ENCODE measurements around the gene LIPG. TPM values are rescaled to one million over a fixed set of nuclear protein-coding genes. Genes with fewer than 3 reads are reported as not detected.

The LIPG gene
- total RNA-seq, 1 experiment from 2014 or later = 6.8 TPM

DNA sequence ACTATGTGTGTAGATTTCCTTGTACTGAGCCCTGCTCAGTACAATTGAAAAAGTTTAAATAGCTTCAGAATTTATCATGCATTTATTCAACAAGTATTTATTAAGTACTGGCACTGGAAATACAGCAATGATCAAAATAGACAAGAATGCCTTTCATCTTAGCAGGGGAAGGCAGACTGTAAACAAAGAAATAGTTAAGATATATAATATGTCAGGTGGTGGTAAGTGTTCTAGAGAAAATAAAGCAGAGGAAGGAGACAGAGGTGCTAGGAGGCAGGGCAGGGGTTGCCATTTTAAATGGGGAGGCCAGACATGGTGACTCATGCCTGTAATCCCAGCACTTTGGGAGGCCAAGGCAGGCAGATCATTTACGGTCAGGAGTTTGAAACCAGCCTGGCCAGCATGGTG lies 13.6 kb upstream of the LIPG start (continued):
- TF ChIP-seq, protein P1, sequence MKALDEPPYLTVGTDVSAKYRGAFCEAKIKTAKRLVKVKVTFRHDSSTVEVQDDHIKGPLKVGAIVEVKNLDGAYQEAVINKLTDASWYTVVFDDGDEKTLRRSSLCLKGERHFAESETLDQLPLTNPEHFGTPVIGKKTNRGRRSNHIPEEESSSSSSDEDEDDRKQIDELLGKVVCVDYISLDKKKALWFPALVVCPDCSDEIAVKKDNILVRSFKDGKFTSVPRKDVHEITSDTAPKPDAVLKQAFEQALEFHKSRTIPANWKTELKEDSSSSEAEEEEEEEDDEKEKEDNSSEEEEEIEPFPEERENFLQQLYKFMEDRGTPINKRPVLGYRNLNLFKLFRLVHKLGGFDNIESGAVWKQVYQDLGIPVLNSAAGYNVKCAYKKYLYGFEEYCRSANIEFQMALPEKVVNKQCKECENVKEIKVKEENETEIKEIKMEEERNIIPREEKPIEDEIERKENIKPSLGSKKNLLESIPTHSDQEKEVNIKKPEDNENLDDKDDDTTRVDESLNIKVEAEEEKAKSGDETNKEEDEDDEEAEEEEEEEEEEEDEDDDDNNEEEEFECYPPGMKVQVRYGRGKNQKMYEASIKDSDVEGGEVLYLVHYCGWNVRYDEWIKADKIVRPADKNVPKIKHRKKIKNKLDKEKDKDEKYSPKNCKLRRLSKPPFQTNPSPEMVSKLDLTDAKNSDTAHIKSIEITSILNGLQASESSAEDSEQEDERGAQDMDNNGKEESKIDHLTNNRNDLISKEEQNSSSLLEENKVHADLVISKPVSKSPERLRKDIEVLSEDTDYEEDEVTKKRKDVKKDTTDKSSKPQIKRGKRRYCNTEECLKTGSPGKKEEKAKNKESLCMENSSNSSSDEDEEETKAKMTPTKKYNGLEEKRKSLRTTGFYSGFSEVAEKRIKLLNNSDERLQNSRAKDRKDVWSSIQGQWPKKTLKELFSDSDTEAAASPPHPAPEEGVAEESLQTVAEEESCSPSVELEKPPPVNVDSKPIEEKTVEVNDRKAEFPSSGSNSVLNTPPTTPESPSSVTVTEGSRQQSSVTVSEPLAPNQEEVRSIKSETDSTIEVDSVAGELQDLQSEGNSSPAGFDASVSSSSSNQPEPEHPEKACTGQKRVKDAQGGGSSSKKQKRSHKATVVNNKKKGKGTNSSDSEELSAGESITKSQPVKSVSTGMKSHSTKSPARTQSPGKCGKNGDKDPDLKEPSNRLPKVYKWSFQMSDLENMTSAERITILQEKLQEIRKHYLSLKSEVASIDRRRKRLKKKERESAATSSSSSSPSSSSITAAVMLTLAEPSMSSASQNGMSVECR (CRISPR knock-in tag; IDR thresholded peaks at IDR 0.05; ENCODE audit: borderline replicate concordance) = no peak
- TF ChIP-seq NR2C2 (CRISPR knock-in tag; IDR thresholded peaks at IDR 0.05) = no peak
- no peak for TF ChIP-seq ZNF396 (CRISPR knock-in tag; IDR thresholded peaks at IDR 0.05; ENCODE audit: borderline replicate concordance)
- no peak for TF ChIP-seq SOX15 (CRISPR knock-in tag; IDR thresholded peaks at IDR 0.05)
- no peak for TF ChIP-seq CREB1 (CRISPR knock-in tag; IDR thresholded peaks at IDR 0.05)

DNA sequence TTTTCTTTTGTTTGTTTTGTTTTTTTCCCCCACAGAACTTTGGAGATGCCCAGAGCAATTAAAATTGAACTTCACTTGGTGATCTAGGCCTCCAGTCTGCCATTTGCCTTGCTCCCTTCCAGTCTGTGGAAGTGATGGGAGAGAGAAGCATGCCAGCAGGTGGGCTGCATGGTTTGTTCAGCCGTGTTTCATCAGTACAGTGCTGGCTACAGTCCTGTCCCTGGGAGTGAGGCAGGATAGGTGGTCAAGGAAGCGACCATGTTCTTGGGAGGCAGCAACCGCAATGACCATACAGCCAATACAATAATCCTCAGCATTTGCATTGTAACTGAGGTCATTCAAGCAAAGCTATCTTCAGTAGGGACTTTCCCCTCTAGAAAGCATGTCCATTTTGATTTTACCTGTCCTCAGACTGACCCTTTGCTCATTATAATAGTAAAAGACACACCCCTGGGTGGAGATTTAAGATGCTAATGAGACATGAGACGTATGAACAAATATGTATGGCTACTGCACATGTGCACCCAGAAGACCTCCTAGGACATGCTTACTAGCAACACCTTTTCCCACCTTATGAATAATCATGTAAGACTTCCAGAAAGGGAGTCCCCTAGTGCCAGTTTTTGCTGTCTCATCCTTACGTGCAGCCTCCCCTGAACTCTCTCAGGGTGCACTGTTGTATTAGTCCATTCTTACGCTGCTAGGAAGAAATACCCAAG lies 11.1 kb upstream of the LIPG start:
- H3K27ac Mint-ChIP-seq = no peak overlapping the region
- peaks cover 5% of the 10 kb centered on the region; the same call in 1 of the 2 replicates for H3K27me3 Mint-ChIP-seq (ENCODE audit: low read depth)
- ATAC-seq = no peak
- no peak overlapping the region for H3K4me3 Mint-ChIP-seq
- TF ChIP-seq FOXK1 (CRISPR knock-in tag; IDR thresholded peaks at IDR 0.05) (no peak), SMAD4 (CRISPR knock-in tag; IDR thresholded peaks at IDR 0.05) (no peak), TP53 (CRISPR knock-in tag; IDR thresholded peaks at IDR 0.05) (no peak), NR2C2 (CRISPR knock-in tag; IDR thresholded peaks at IDR 0.05) (no peak), ATF1 (CRISPR knock-in tag; IDR thresholded peaks at IDR 0.05) (no peak), ESRRA (CRISPR knock-in tag; IDR thresholded peaks at IDR 0.05; ENCODE audit: borderline replicate concordance) (no peak), FOXJ3 (CRISPR knock-in tag; IDR thresholded peaks at IDR 0.05; ENCODE audit: borderline replicate concordance) (no peak), NFE2L1 (CRISPR knock-in tag; IDR thresholded peaks at IDR 0.05) (no peak), PRRX2 (CRISPR knock-in tag; IDR thresholded peaks at IDR 0.05) (no peak), ZNF423 (CRISPR knock-in tag; IDR thresholded peaks at IDR 0.05) (no peak), GRHL2 (CRISPR knock-in tag; IDR thresholded peaks at IDR 0.05; ENCODE audit: insufficient replicate concordance, severe bottlenecking) (no peak), MXD4 (CRISPR knock-in tag; IDR thresholded peaks at IDR 0.05; ENCODE audit: borderline replicate concordance) (no peak)
- TF ChIP-seq, protein P2, sequence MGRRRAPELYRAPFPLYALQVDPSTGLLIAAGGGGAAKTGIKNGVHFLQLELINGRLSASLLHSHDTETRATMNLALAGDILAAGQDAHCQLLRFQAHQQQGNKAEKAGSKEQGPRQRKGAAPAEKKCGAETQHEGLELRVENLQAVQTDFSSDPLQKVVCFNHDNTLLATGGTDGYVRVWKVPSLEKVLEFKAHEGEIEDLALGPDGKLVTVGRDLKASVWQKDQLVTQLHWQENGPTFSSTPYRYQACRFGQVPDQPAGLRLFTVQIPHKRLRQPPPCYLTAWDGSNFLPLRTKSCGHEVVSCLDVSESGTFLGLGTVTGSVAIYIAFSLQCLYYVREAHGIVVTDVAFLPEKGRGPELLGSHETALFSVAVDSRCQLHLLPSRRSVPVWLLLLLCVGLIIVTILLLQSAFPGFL (CRISPR knock-in tag; IDR thresholded peaks at IDR 0.05; ENCODE audit: borderline replicate concordance) = no peak
- TF ChIP-seq, protein P3, sequence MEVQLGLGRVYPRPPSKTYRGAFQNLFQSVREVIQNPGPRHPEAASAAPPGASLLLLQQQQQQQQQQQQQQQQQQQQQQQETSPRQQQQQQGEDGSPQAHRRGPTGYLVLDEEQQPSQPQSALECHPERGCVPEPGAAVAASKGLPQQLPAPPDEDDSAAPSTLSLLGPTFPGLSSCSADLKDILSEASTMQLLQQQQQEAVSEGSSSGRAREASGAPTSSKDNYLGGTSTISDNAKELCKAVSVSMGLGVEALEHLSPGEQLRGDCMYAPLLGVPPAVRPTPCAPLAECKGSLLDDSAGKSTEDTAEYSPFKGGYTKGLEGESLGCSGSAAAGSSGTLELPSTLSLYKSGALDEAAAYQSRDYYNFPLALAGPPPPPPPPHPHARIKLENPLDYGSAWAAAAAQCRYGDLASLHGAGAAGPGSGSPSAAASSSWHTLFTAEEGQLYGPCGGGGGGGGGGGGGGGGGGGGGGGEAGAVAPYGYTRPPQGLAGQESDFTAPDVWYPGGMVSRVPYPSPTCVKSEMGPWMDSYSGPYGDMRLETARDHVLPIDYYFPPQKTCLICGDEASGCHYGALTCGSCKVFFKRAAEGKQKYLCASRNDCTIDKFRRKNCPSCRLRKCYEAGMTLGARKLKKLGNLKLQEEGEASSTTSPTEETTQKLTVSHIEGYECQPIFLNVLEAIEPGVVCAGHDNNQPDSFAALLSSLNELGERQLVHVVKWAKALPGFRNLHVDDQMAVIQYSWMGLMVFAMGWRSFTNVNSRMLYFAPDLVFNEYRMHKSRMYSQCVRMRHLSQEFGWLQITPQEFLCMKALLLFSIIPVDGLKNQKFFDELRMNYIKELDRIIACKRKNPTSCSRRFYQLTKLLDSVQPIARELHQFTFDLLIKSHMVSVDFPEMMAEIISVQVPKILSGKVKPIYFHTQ (CRISPR knock-in tag; IDR thresholded peaks at IDR 0.05) = no peak
- TF ChIP-seq, protein P4, sequence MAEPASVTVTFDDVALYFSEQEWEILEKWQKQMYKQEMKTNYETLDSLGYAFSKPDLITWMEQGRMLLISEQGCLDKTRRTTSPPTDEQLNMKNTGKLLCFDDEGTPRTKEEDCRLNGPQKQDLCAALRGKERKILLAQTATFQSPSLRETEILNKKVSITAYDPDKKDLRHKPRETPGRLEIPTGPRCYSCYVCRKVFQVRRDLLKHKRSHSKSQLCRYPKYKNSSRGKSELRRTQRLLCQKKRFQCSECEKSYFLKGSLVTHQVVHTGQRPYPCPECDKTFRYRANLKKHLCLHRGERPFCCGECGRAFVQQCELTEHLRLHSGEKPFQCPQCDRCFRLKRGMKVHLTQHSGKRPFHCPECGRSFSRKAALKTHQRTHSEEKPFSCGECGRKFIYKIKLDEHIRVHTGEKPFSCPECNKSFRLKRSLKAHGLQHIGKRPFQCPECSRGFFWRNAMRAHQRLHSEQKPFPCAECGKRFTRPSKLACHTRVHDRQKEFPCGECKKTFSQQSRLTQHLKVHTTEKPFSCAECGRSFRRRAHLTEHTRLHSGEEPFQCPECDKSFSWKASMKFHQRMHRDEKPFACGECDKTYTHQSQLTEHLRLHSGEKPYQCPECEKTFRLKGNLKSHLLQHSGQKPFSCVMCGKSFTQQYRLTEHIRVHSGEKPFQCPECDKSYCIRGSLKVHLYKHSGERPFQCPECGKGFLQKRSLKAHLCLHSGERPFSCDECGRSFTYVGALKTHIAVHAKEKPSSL (CRISPR knock-in tag; conservative IDR thresholded peaks at IDR 0.05) = no peak
- TF ChIP-seq, protein P5, sequence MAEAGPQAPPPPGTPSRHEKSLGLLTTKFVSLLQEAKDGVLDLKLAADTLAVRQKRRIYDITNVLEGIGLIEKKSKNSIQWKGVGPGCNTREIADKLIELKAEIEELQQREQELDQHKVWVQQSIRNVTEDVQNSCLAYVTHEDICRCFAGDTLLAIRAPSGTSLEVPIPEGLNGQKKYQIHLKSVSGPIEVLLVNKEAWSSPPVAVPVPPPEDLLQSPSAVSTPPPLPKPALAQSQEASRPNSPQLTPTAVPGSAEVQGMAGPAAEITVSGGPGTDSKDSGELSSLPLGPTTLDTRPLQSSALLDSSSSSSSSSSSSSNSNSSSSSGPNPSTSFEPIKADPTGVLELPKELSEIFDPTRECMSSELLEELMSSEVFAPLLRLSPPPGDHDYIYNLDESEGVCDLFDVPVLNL (CRISPR knock-in tag; IDR thresholded peaks at IDR 0.05; ENCODE audit: borderline replicate concordance, low read depth) = no peak
- TF ChIP-seq, protein P6, sequence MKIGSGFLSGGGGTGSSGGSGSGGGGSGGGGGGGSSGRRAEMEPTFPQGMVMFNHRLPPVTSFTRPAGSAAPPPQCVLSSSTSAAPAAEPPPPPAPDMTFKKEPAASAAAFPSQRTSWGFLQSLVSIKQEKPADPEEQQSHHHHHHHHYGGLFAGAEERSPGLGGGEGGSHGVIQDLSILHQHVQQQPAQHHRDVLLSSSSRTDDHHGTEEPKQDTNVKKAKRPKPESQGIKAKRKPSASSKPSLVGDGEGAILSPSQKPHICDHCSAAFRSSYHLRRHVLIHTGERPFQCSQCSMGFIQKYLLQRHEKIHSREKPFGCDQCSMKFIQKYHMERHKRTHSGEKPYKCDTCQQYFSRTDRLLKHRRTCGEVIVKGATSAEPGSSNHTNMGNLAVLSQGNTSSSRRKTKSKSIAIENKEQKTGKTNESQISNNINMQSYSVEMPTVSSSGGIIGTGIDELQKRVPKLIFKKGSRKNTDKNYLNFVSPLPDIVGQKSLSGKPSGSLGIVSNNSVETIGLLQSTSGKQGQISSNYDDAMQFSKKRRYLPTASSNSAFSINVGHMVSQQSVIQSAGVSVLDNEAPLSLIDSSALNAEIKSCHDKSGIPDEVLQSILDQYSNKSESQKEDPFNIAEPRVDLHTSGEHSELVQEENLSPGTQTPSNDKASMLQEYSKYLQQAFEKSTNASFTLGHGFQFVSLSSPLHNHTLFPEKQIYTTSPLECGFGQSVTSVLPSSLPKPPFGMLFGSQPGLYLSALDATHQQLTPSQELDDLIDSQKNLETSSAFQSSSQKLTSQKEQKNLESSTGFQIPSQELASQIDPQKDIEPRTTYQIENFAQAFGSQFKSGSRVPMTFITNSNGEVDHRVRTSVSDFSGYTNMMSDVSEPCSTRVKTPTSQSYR (CRISPR knock-in tag; IDR thresholded peaks at IDR 0.05) = no peak
- peaks cover 15% of the 10 kb centered on the region for H3K4me1 Mint-ChIP-seq
- no peak for DNase-seq (ENCODE audit: low spot score)
- peaks cover 38% of the 10 kb centered on the region for H3K36me3 Mint-ChIP-seq
- ChIA-PET POLR2A (no interaction called here), CTCF (no interaction called here)
- peaks cover 41% of the 10 kb centered on the region for H3K9me3 Mint-ChIP-seq
